ENCODE measurements around the gene TSN. TPM values are rescaled to one million over a fixed set of nuclear protein-coding genes. Genes with fewer than 3 reads are reported as not detected.

TSN gene
- total RNA-seq, 4 donors from 2014 or later = 31.8 to 49.3 (median 41.2) TPM

- no peak for ATAC-seq
- no peak for DNase-seq
- TF ChIP-seq POLR2A (IDR thresholded peaks at IDR 0.05) = no peak
- TF ChIP-seq CTCF (IDR thresholded peaks at IDR 0.05 in 4 of 5, conservative IDR thresholded peaks at IDR 0.05 in 1 of 5) = no peak
- Histone ChIP-seq H3K36me3 (no peaks in the 10 kb centered on the region), H3K4me1 (no peaks in the 10 kb centered on the region), H3K4me3 (no peak overlapping the region), H3K27ac (no peak overlapping the region), H3K9me3 (no peaks in the 10 kb centered on the region), H3K27me3 (no peaks in the 10 kb centered on the region)
- intact Hi-C loops (cut with DNase I; ENCODE audit: low total_unique reads) (no loop called here), in situ Hi-C loops (cut with MboI; ENCODE audit: low sequenced_read_pairs in 4 of 4) (no loop called here)
Observed at GRCh38 chr2:121776885-121777698, 21.6 kb downstream of the TSN start.

- intact Hi-C loops (cut with DNase I; ENCODE audit: low total_unique reads) (no loop called here), in situ Hi-C loops (cut with MboI; ENCODE audit: low sequenced_read_pairs in 4 of 4) (no loop called here)
- H3K27ac ChIP-seq = no peak overlapping the region
- H3K9me3 ChIP-seq = no peaks in the 10 kb centered on the region
- no peak for DNase-seq
- no peak for TF ChIP-seq POLR2A (IDR thresholded peaks at IDR 0.05)
- no peak for TF ChIP-seq CTCF (IDR thresholded peaks at IDR 0.05 in 4 of 5, conservative IDR thresholded peaks at IDR 0.05 in 1 of 5)
- H3K36me3 ChIP-seq = no peaks in the 10 kb centered on the region
- ATAC-seq = no peak
- H3K27me3 ChIP-seq = no peaks in the 10 kb centered on the region
- H3K4me1 ChIP-seq = no peaks in the 10 kb centered on the region
- H3K4me3 ChIP-seq = no peak overlapping the region
Observed at GRCh38 chr2:121777699-121778058, 22.2 kb downstream of the TSN start.

- no peaks in the 10 kb centered on the region for H3K27me3 ChIP-seq
- H3K27ac ChIP-seq = no peak overlapping the region
- ATAC-seq = no peak
- H3K36me3 ChIP-seq = no peaks in the 10 kb centered on the region
- TF ChIP-seq CTCF (IDR thresholded peaks at IDR 0.05 in 4 of 5, conservative IDR thresholded peaks at IDR 0.05 in 1 of 5) = no peak
- no peak for TF ChIP-seq POLR2A (IDR thresholded peaks at IDR 0.05)
- H3K9me3 ChIP-seq = no peaks in the 10 kb centered on the region
- H3K4me1 ChIP-seq = no peaks in the 10 kb centered on the region
- in situ Hi-C loops (cut with MboI; ENCODE audit: low sequenced_read_pairs in 4 of 4) = no loop called here
- H3K4me3 ChIP-seq = no peak overlapping the region
- intact Hi-C loops (cut with DNase I; ENCODE audit: low total_unique reads) = no loop called here
- DNase-seq = no peak
Observed at GRCh38 chr2:121778741-121779487, 23.5 kb downstream of the TSN start.

GRCh38 chr2:121783180-121783579, 27.7 kb downstream of the TSN start:
- H3K9me3 ChIP-seq = no peaks in the 10 kb centered on the region
- no peak overlapping the region for H3K4me3 ChIP-seq
- ATAC-seq (no peak), DNase-seq (no peak)
- H3K27me3 ChIP-seq = no peaks in the 10 kb centered on the region
- TF ChIP-seq POLR2A (IDR thresholded peaks at IDR 0.05) (no peak), CTCF (IDR thresholded peaks at IDR 0.05 in 4 of 5, conservative IDR thresholded peaks at IDR 0.05 in 1 of 5) (no peak)
- no peak overlapping the region for H3K27ac ChIP-seq
- no peaks in the 10 kb centered on the region for H3K36me3 ChIP-seq
- no peaks in the 10 kb centered on the region for H3K4me1 ChIP-seq
- in situ Hi-C loops (cut with MboI; ENCODE audit: low sequenced_read_pairs in 4 of 4) = no loop called here
- intact Hi-C loops (cut with DNase I; ENCODE audit: low total_unique reads) = no loop called here

Measured in gastrocnemius medialis (tissue), 4 donors.